ENCODE data around the gene ATP8A1.

GRCh38 chr4:42637104-42637503 lies 19.8 kb downstream of the ATP8A1 start:
- no peak for TF ChIP-seq POLR2A (IDR thresholded peaks at IDR 0.05)
- no peak for TF ChIP-seq CTCF (IDR thresholded peaks at IDR 0.05)

All from right lobe of liver (tissue), 4 donors.